Hepatocyte (in vitro differentiated cells): ENCODE data around the gene PWWP2B. TPM values are rescaled to one million over a fixed set of nuclear protein-coding genes. Genes with fewer than 3 reads are reported as not detected.

Experiments used
- DNase-seq: peaks from one replicate; pipeline ENCODE4 v3.0.0-alpha.2; 2016; ENCODE audit warnings: low spot score
- H2AFZ ChIP-seq: fragments of 200-600 bp; sonication (generic); 2 replicates; pipeline ENCODE4 v1.6.0; 2016; ENCODE audit warnings: antibody characterized with exemption, mild to moderate bottlenecking
- H3K27ac ChIP-seq: fragments of 200-600 bp; sonication (generic); 2 replicates; pipeline ENCODE4 v1.5.1; 2016; ENCODE audit warnings: mild to moderate bottlenecking
- H3K27me3 ChIP-seq: fragments of 200-600 bp; sonication (generic); 2 replicates; pipeline ENCODE4 v1.6.1; 2016
- H3K36me3 ChIP-seq: fragments of 200-600 bp; sonication (generic); replicated peaks from 2 replicates; pipeline ENCODE4 v1.5.1; 2016; ENCODE audit warnings: low read depth; ENCODE audit not compliant: insufficient read depth
- H3K4me1 ChIP-seq: fragments of 200-600 bp; sonication (generic); 2 replicates; pipeline ENCODE4 v1.5.1; 2016; ENCODE audit warnings: mild to moderate bottlenecking, moderate library complexity; ENCODE audit not compliant: insufficient read depth
- H3K4me2 ChIP-seq: fragments of 200-600 bp; sonication (generic); 2 replicates; pipeline ENCODE4 v1.6.0; 2016
- H3K4me3 ChIP-seq: fragments of 200-600 bp; sonication (generic); 2 replicates; pipeline ENCODE4 v1.5.1; 2016; ENCODE audit warnings: mild to moderate bottlenecking
- H3K79me2 ChIP-seq: fragments of 200-600 bp; sonication (generic); 2 replicates; pipeline ENCODE4 v1.6.0; 2017; ENCODE audit warnings: mild to moderate bottlenecking
- H3K9me2 ChIP-seq: fragments of 200-600 bp; sonication (generic); replicated peaks from 2 replicates; pipeline ENCODE4 v1.6.0; 2017; ENCODE audit warnings: mild to moderate bottlenecking; ENCODE audit not compliant: insufficient read depth
- H3K9me3 ChIP-seq: fragments of 200-600 bp; sonication (generic); 2 replicates; pipeline ENCODE4 v1.5.1; 2016; ENCODE audit warnings: low read depth, mild to moderate bottlenecking
- H4K20me1 ChIP-seq: fragments of 200-600 bp; sonication (generic); 2 replicates; pipeline ENCODE4 v1.6.0; 2016; ENCODE audit warnings: mild to moderate bottlenecking; ENCODE audit not compliant: insufficient read depth, poor library complexity, severe bottlenecking
- EZH2 ChIP-seq: fragments of 200-600 bp; sonication (generic); IDR thresholded peaks from 2 replicates; pipeline ENCODE4 v1.6.1; 2016; ENCODE audit warnings: antibody characterized with exemption, mild to moderate bottlenecking, borderline replicate concordance
- EZH2phosphoT487 ChIP-seq: fragments of 200-600 bp; sonication (generic); IDR thresholded peaks from one replicate; pipeline ENCODE4 v1.6.1; 2018; ENCODE audit warnings: antibody characterized with exemption, mild to moderate bottlenecking, low read depth, moderate library complexity; ENCODE audit not compliant: unreplicated experiment, severe bottlenecking
- WGBS: methylation state at CpG from one replicate; pipeline ENCODE4 v1.1.6; 2016; ENCODE audit warnings: low lambda C conversion rate; ENCODE audit errors: missing lambda C conversion rate; 5-methylcytosine and 5-hydroxymethylcytosine counted together
- polyA plus RNA-seq: library from polyadenylated mRNA; unstranded; fragments of >200 nt; fragmentation: Nextera tagmentation; extraction: Ambion mirVana; gene quantifications from 2 replicates; pipeline ENCODE4 v1.2.1, GENCODE V29; 2016
- total RNA-seq: library from RNA; depleted of rRNA; stranded (reverse); fragments of >200 nt; gene quantifications from 2 replicates; pipeline ENCODE4 v1.2.3, GENCODE V29; 2014
- TF ChIP-seq, protein P1 (sequence below): fragments of 200-600 bp; sonication (generic); IDR thresholded peaks from 2 replicates; pipeline ENCODE4 v1.5.1; 2016; ENCODE audit warnings: antibody characterized with exemption, mild to moderate bottlenecking; ENCODE audit not compliant: poor library complexity

The PWWP2B gene
- total and polyA plus RNA-seq, 2 experiments from 2014 or later: 10.7 to 18.0 TPM

DNA sequence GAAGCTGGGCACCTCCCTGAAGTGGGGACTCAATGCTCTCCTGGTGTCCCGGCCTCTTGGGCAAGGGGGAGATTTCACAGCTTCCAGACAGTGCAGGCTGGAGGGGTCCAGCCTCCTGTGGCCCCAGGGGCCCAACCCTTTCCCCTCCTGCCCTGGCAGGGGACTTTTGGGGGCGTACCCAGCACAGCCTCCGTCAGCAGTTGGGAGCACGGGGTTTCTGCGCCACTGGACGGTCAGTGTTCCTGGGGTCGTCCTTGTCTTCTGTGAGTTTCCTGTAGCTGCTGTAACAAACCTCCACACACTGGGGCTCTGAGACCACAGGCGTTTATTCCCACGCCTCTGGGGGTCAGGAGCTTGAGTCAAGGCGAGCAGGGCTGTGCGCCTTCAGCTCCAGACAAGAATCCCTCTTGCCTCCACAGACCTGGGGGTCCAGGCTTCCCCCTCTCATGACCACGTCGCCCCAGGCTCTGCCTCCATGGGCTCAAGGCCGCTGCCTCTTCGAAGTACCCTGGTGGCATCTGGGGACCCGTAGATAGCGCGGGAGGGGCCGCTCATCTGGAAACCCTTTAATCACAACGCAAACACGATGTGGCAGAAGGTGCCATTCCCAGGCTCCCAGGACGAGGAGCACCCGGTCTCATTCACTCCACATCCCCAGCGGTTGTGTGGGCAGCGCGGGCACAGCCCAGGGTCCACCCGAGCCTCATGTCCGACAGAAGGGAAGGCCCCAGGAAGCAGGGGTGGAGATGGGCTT is 14.0 kb downstream of the PWWP2B start:
- no peaks in the 10 kb centered on the region for H3K27me3 ChIP-seq
- peak overlapping the region; percentile 67 for H3K27ac ChIP-seq
- TF ChIP-seq, protein P1, sequence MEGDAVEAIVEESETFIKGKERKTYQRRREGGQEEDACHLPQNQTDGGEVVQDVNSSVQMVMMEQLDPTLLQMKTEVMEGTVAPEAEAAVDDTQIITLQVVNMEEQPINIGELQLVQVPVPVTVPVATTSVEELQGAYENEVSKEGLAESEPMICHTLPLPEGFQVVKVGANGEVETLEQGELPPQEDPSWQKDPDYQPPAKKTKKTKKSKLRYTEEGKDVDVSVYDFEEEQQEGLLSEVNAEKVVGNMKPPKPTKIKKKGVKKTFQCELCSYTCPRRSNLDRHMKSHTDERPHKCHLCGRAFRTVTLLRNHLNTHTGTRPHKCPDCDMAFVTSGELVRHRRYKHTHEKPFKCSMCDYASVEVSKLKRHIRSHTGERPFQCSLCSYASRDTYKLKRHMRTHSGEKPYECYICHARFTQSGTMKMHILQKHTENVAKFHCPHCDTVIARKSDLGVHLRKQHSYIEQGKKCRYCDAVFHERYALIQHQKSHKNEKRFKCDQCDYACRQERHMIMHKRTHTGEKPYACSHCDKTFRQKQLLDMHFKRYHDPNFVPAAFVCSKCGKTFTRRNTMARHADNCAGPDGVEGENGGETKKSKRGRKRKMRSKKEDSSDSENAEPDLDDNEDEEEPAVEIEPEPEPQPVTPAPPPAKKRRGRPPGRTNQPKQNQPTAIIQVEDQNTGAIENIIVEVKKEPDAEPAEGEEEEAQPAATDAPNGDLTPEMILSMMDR: no peak
- TF ChIP-seq EZH2phosphoT487 (no peak), EZH2 (no peak)
- no peak overlapping the region for H2AFZ ChIP-seq
- no peaks in the 10 kb centered on the region for H3K9me3 ChIP-seq
- H3K36me3 ChIP-seq: no peaks in the 10 kb centered on the region
- peak overlapping the region; percentile 42 for H3K4me2 ChIP-seq
- DNase-seq: no peak
- peaks cover 86% of the 10 kb centered on the region for H3K79me2 ChIP-seq
- H4K20me1 ChIP-seq: no peaks in the 10 kb centered on the region
- WGBS: 90% methylated on average over 28 of the region's 28 CpGs
- no peak overlapping the region for H3K4me3 ChIP-seq
- peaks cover 74% of the 10 kb centered on the region for H3K4me1 ChIP-seq
- H3K9me2 ChIP-seq: no peaks in the 10 kb centered on the region

GRCh38 chr10:132411561-132412253 is 14.7 kb downstream of the PWWP2B start:
- 29% methylated on average over 23 of the region's 23 CpGs for WGBS
- H3K36me3 ChIP-seq: no peaks in the 10 kb centered on the region
- TF ChIP-seq, protein P1: peak; percentile 4
- TF ChIP-seq EZH2 (no peak), EZH2phosphoT487 (no peak)
- no peaks in the 10 kb centered on the region for H3K9me2 ChIP-seq
- peaks cover 73% of the 10 kb centered on the region for H3K4me1 ChIP-seq
- H2AFZ ChIP-seq: no peak overlapping the region
- H4K20me1 ChIP-seq: no peaks in the 10 kb centered on the region
- no peaks in the 10 kb centered on the region for H3K9me3 ChIP-seq
- peak overlapping the region; percentile 67 for H3K27ac ChIP-seq
- H3K4me3 ChIP-seq: no peak overlapping the region
- peaks cover 86% of the 10 kb centered on the region for H3K79me2 ChIP-seq
- H3K4me2 ChIP-seq: peak overlapping the region; percentile 42
- DNase-seq: peak; percentile 86
- H3K27me3 ChIP-seq: no peaks in the 10 kb centered on the region

DNA sequence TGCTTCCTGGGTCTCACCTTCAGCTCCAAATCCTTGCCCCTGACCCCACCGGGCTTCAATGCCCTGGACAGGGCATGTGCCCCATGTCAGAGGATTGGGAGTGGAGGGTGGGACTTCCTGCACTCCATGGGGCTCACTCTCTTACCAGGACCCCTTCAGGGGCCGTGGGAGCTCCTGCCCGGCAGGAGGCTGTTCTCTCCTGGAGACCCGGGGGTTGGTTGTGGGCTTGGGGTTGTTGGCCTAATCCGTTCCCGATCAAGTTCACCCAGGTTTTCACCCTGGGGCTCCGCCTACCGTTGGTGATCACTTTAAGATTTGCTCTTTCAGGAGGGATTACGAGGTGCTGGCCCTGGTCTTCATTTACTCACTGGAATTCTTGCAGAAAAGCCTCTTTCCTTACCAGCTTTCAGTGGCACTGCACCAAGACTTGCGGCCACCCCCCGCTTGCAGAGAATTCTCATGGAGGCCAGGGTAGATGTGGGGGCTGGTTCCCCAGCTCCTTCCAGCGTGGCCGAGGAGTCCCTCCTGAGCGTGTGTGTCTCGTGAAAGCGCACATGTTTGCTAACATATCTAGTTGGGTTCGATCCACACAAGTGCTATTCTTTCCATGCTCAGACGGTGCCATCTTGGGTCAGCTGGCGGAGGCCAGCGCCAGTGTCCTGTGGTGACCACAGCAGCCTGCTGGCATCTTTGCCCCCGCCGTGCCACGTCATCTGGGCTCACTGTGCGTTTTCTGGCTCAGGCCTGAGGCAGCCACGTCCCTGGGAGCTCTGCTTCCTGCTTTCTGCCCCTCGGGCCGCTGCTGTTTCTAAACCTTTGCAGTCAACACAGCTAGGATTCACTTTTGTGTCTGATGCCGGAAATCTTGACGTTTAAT is 15.6 kb downstream of the PWWP2B start:
- no peak for TF ChIP-seq EZH2phosphoT487
- no peak for TF ChIP-seq EZH2
- TF ChIP-seq, protein P1: no peak
- H3K4me3 ChIP-seq: no peak overlapping the region
- no peaks in the 10 kb centered on the region for H3K9me2 ChIP-seq
- H3K9me3 ChIP-seq: no peaks in the 10 kb centered on the region
- H3K4me2 ChIP-seq: peak overlapping the region; percentile 42
- H3K36me3 ChIP-seq: no peaks in the 10 kb centered on the region
- H4K20me1 ChIP-seq: no peaks in the 10 kb centered on the region
- H3K79me2 ChIP-seq: peaks cover 86% of the 10 kb centered on the region
- no peaks in the 10 kb centered on the region for H3K27me3 ChIP-seq
- peak overlapping the region; percentile 67 for H3K27ac ChIP-seq
- no peak overlapping the region for H2AFZ ChIP-seq
- WGBS: 86% methylated on average over 29 of the region's 29 CpGs
- no peak for DNase-seq
- H3K4me1 ChIP-seq: peaks cover 66% of the 10 kb centered on the region
